MM.1S (cell line): Measurements from ENCODE around the gene SLC25A4.

Experiments
- CTCF ChIP-seq: fragments of 300-600 bp; sonication (generic); IDR thresholded peaks from 2 replicates; pipeline ENCODE4 v1.5.1; 2016; ENCODE audit warnings: antibody characterized with exemption, low read length, mixed read lengths
- EZH2phosphoT487 ChIP-seq: fragments of 300-600 bp; sonication (generic); IDR thresholded peaks from 2 replicates; pipeline ENCODE4 v1.6.1; 2018; ENCODE audit warnings: antibody characterized with exemption, low read length

- no peak for TF ChIP-seq EZH2phosphoT487
- no peak for TF ChIP-seq CTCF
These were observed 32.7 kb upstream of the SLC25A4 start for GRCh38 chr4:185110375-185110823.
